HL-60 (cell line): ENCODE data around the gene APBA2.

Source experiments
- CTCF ChIP-seq: IDR thresholded peaks from one replicate; pipeline ENCODE4 v1.5.1; 2011; ENCODE audit warnings: low read length, control low read depth, inconsistent platforms; ENCODE audit not compliant: insufficient read depth
- GABPA ChIP-seq: IDR thresholded peaks from 2 replicates; pipeline ENCODE4 v1.6.1; 2012; ENCODE audit warnings: low read depth
- POLR2AphosphoS5 ChIP-seq: IDR thresholded peaks from 2 replicates; pipeline ENCODE4 v1.6.1; 2012; ENCODE audit warnings: low read depth

GRCh38 chr15:29120593-29121368, 235.0 kb downstream of the APBA2 start:
- no peak for TF ChIP-seq CTCF
- TF ChIP-seq POLR2AphosphoS5 = no peak
- TF ChIP-seq GABPA = no peak
